Aortic smooth muscle cell (primary cell): ENCODE results near the gene MBD3L3. TPM values are rescaled to one million over a fixed set of nuclear protein-coding genes. Genes with fewer than 3 reads are reported as not detected.

Experiments used
- total RNA-seq: library from RNA; depleted of rRNA; stranded (reverse); fragments of >200 nt; gene quantifications from 2 replicates; pipeline ENCODE4 v1.2.3, GENCODE V29; 2014

The MBD3L3 gene
- not detected in 2 replicates for total RNA-seq

DNA sequence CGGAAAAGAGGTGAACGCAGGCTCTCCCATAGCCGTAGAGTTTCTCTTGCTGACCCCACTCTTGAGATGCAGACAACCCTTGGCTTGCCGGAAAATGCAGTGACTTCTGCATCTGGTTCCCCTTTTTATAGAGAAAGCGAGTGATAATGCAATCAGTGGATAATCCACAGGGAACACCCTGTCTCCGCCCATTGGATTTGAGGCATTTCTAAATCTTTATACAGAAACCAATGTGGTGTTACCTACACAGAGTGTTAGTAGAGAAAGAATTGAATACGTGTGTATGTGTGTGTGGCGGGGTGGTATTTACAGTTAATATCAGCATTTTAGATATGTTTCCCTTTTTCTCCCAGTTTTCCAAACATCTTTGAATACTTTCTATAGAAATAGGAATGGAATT, at the start of gene MBD3L3:
Gene MBD3L3 (minus strand): TSS at position 101 of the 400 bp plus-strand sequence. CDS start 71 bp downstream, at position 30.

DNA sequence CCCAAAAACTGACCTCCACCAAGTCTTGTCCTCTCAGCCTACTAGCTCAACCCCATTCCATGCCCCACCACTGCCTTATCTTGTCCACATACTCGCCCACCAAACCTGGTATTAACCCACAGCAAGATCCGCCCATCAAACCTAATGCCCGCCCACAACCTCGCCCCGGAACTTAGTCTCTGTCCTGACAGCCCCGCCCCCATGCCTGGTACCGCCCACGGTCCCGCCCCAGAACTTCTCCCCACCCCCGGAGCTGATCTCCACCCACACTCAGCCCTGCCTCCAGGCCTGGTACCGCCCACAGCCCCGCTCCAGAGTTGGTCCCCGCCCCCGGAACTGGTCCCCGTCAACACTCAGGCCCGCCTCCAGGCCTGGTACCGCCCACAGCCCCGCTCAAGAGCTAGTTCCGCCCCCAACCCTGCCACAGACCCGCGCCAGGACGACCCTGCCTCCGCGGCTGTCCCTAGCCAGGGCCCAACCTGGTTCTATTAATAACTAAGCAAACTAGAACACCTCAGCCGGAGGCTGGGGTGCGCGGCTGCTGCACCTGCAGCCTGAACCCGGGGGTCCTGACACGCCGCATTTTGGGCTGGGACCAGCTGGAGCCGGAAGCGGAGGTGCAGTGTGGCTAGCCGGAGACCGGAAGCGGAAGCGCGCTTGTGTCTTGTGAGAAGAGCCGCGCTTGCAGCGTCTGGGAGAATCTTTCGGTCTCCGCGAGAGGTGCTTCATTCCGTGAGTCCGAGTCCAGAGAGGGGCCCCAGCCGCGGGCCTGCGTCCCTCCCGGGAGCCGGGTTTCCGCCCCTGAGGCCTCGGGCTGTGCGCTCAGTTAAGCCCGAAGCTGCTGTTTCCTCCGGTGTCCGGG, 10.8 kb upstream of the MBD3L3 start, which contains the start of gene ZNF557:
Gene ZNF557 (plus strand): TSS at position 662 of the 862 bp plus-strand sequence. CDS start 5,372 bp downstream, outside the sequence.

DNA sequence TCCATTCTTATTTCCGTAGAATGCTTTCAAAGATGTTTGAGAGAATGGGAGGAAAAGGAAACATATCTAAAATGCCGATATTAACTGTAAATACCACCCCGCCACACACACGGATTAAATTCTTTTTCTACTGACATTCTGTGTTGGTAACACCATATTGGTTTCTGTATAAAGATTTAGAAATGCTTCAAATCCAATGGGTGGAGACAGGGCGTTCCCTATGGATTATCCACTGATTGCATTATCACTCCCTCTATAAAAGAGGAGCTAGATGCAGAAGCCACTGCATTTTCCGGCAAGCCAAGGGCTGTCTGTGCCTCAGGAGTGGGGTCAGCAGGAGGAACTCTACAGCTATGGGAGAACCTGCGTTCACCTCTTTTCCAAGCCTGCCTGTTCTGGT, 9.5 kb downstream of the MBD3L3 start, which contains the start of gene MBD3L2:
Gene MBD3L2 (plus strand): TSS at position 301 of the 400 bp plus-strand sequence. CDS start 53 bp downstream, at position 354.

DNA sequence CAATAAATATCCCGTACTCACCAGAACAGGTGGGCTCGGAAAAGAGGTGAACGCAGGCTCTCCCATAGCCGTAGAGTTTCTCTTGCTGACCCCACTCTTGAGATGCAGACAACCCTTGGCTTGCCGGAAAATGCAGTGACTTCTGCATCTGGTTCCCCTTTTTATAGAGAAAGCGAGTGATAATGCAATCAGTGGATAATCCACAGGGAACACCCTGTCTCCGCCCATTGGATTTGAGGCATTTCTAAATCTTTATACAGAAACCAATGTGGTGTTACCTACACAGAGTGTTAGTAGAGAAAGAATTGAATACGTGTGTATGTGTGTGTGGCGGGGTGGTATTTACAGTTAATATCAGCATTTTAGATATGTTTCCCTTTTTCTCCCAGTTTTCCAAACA, 18.4 kb downstream of the MBD3L3 start, which contains the start of gene MBD3L4:
Gene MBD3L4 (minus strand): TSS at position 101 of the 400 bp plus-strand sequence. CDS start 35 bp downstream, at position 66.

DNA sequence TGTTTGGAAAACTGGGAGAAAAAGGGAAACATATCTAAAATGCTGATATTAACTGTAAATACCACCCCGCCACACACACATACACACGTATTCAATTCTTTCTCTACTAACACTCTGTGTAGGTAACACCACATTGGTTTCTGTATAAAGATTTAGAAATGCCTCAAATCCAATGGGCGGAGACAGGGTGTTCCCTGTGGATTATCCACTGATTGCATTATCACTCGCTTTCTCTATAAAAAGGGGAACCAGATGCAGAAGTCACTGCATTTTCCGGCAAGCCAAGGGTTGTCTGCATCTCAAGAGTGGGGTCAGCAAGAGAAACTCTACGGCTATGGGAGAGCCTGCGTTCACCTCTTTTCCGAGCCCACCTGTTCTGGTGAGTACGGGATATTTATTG, 28.2 kb downstream of the MBD3L3 start, which contains the start of gene MBD3L5:
Gene MBD3L5 (plus strand): TSS at position 301 of the 400 bp plus-strand sequence. CDS start 34 bp downstream, at position 335.

DNA sequence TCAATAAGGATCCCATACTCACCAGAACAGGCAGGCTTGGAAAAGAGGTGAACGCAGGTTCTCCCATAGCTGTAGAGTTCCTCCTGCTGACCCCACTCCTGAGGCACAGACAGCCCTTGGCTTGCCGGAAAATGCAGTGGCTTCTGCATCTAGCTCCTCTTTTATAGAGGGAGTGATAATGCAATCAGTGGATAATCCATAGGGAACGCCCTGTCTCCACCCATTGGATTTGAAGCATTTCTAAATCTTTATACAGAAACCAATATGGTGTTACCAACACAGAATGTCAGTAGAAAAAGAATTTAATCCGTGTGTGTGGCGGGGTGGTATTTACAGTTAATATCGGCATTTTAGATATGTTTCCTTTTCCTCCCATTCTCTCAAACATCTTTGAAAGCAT, 37.1 kb downstream of the MBD3L3 start, which contains the start of gene MBD3L2B:
Gene MBD3L2B (minus strand): TSS at position 101 of the 400 bp plus-strand sequence. CDS start 34 bp downstream, at position 67.

Other genes starting within 250 kb of the MBD3L3 start
- not detected in 2 replicates for gene ADGRE1, start 171.1 kb downstream of the MBD3L3 start, total RNA-seq
- not detected in 2 replicates for gene MBD3L2B, start 37.2 kb downstream of the MBD3L3 start, total RNA-seq
- not detected in 2 replicates for gene MBD3L5, start 28.1 kb downstream of the MBD3L3 start, total RNA-seq
- gene MBD3L4, start 18.5 kb downstream of the MBD3L3 start, total RNA-seq, result not detected in 2 replicates
- gene MBD3L2, start 9.4 kb downstream of the MBD3L3 start, total RNA-seq, result not detected in 2 replicates
- gene ZNF557, start 11.0 kb upstream of the MBD3L3 start, total RNA-seq, result 18.5 and 21.1 TPM in 2 replicates
- 16.2 and 19.9 TPM in 2 replicates for gene INSR, start 235.7 kb upstream of the MBD3L3 start, total RNA-seq